Measurements from ENCODE around the gene CLRN2. TPM values are rescaled to one million over a fixed set of nuclear protein-coding genes. Genes with fewer than 3 reads are reported as not detected.
A peak's percentile ranks its signal among the peaks of the same experiment; 100 is the strongest.

The CLRN2 gene
- total and polyA plus RNA-seq, 2 of the 4 experiments (the other 2 are of a cell fraction): not detected

DNA sequence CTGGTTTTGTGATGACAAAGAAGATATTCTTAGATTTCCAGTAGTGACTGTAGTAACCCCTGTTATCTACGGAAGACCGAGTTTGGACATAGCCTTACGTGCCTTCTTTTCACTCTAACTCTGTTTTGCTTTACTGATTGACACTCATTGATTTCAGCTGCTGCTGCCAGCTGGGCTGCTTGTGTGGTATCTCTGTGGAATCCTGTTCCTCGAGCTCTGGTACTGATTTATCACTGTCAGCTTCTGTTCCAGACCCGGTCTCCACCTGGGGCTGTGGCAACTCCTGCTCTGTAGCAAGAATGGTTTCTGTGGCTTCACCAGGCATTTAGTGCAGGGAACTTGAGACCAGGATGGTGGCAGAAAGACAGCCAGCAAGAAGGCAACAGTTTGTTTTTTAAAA lies 37.5 kb downstream of the CLRN2 start:
- ChIA-PET POLR2A (ENCODE audit: unreplicated experiment) (no interaction called here), CTCF (no interaction called here)
- H3K4me3 ChIP-seq (ENCODE audit: insufficient read depth, low read depth, low read length): no peak overlapping the region
- no peak overlapping the region for H3K14ac ChIP-seq (replicated peaks; ENCODE audit: low read depth, low read length)
- H3K18ac ChIP-seq (ENCODE audit: low read depth, low read length): no peak overlapping the region
- H4K5ac ChIP-seq (ENCODE audit: low read depth, low read length): no peak overlapping the region
- no peaks in the 10 kb centered on the region for H3K9me1 ChIP-seq (ENCODE audit: insufficient read depth, low read length)
- no peaks in the 10 kb centered on the region for H3K4me1 ChIP-seq (ENCODE audit: control insufficient read depth, insufficient read depth, low read length)
- 0% methylated on average over 1 of the region's 5 CpGs; no CpG with 5 or more reads in 1 of the 2 experiments for WGBS, 2 experiments (ENCODE audit: extremely low coverage in 2 of 2, insufficient read length in 1 of 2)
- no peaks in the 10 kb centered on the region for H3K9me3 ChIP-seq (ENCODE audit: control insufficient read depth, insufficient read depth, low read length)
- TF ChIP-seq SMC3 (IDR thresholded peaks at IDR 0.05; ENCODE audit: low read depth, low read length) (no peak), POLR2A (IDR thresholded peaks at IDR 0.05; ENCODE audit: low read depth, low read length) (no peak), MAFK (IDR thresholded peaks at IDR 0.05; ENCODE audit: low read depth, low read length) (no peak), CEBPB (IDR thresholded peaks at IDR 0.05; ENCODE audit: low read depth, low read length) (no peak), BHLHE40 (IDR thresholded peaks at IDR 0.05; ENCODE audit: low read depth, low read length) (no peak), USF2 (IDR thresholded peaks at IDR 0.05; ENCODE audit: low read depth, low read length) (no peak), RFX5 (IDR thresholded peaks at IDR 0.05; ENCODE audit: low read depth, low read length) (no peak)
- TF ChIP-seq, protein P1, sequence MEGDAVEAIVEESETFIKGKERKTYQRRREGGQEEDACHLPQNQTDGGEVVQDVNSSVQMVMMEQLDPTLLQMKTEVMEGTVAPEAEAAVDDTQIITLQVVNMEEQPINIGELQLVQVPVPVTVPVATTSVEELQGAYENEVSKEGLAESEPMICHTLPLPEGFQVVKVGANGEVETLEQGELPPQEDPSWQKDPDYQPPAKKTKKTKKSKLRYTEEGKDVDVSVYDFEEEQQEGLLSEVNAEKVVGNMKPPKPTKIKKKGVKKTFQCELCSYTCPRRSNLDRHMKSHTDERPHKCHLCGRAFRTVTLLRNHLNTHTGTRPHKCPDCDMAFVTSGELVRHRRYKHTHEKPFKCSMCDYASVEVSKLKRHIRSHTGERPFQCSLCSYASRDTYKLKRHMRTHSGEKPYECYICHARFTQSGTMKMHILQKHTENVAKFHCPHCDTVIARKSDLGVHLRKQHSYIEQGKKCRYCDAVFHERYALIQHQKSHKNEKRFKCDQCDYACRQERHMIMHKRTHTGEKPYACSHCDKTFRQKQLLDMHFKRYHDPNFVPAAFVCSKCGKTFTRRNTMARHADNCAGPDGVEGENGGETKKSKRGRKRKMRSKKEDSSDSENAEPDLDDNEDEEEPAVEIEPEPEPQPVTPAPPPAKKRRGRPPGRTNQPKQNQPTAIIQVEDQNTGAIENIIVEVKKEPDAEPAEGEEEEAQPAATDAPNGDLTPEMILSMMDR (conservative IDR thresholded peaks at IDR 0.05; ENCODE audit: low read depth, low read length): no peak
- H3K79me1 ChIP-seq (ENCODE audit: low read depth in 1 of 2, low read length in 2 of 2): no peaks in the 10 kb centered on the region
- H3K9ac ChIP-seq (ENCODE audit: low read depth, low read length): no peak overlapping the region
- H2AK5ac ChIP-seq (ENCODE audit: low read depth, low read length): no peak overlapping the region
- in situ Hi-C loops (cut with MboI; ENCODE audit: low sequenced_read_pairs) (no loop called here), intact Hi-C loops (cut with micrococcal nuclease) (no loop called here), dilution Hi-C loops (cut with HindIII; ENCODE audit: low sequenced_read_pairs, unreplicated experiment) (no loop called here)
- H2BK15ac ChIP-seq (ENCODE audit: low read depth, low read length): no peak overlapping the region
- no peak overlapping the region for H4K8ac ChIP-seq (ENCODE audit: low read depth in 2 of 2, low read length in 2 of 2)
- H3K27me3 ChIP-seq (ENCODE audit: control insufficient read depth, insufficient read depth, low read length): peaks cover 12% of the 10 kb centered on the region
- H3K4me2 ChIP-seq (ENCODE audit: low read depth, low read length): no peak overlapping the region
- H2BK120ac ChIP-seq (ENCODE audit: low read depth, low read length): no peak overlapping the region
- H2AFZ ChIP-seq (replicated peaks; ENCODE audit: low read length, poor library complexity): peak overlapping the region; percentile 71
- no peak overlapping the region for H2BK5ac ChIP-seq (ENCODE audit: low read depth, low read length, poor library complexity, severe bottlenecking)
- no peak overlapping the region for H3K4ac ChIP-seq (ENCODE audit: low read depth, low read length)
- no peak overlapping the region for H4K91ac ChIP-seq (ENCODE audit: insufficient read depth, low read depth, low read length)
- no peak overlapping the region for H2AK9ac ChIP-seq (replicated peaks; ENCODE audit: low read depth, low read length, poor library complexity)
- no peak for ATAC-seq (ENCODE audit: low read depth)
- H3K36me3 ChIP-seq (ENCODE audit: control insufficient read depth, insufficient read depth, low read length): no peaks in the 10 kb centered on the region
- H4K20me1 ChIP-seq (ENCODE audit: insufficient read depth, low read length): no peaks in the 10 kb centered on the region
- no peak overlapping the region for H3K27ac ChIP-seq (ENCODE audit: insufficient read depth, low read length)
- BruUV-seq (replicated peaks): no TSS peak
- H2BK20ac ChIP-seq (ENCODE audit: low read depth, low read length): no peak overlapping the region
- no peak for DNase-seq
- H3K56ac ChIP-seq (ENCODE audit: extremely low read depth, insufficient read depth, low read length): no peak overlapping the region
- no peak overlapping the region; the same call in 1 of the 2 replicates for H3K23ac ChIP-seq (ENCODE audit: low read depth, low read length)
